PC-3 (cell line): ENCODE measurements around the gene SURF6. TPM values are rescaled to one million over a fixed set of nuclear protein-coding genes. Genes with fewer than 3 reads are reported as not detected.

Experiments used
- ATAC-seq: fragments of 200-7000 bp; cut with Tn5 transposase; 2 replicates; pipeline ENCODE4 v1.9.1; 2020; ENCODE audit warnings: mild to moderate bottlenecking, moderate library complexity
- BruUV-seq: library from RNA; stranded (reverse); fragments of 400-500 nt; replicated peaks from 2 replicates; lab custom pipeline; 2021; lab: Mats Ljungman, UMichigan
- CTCF ChIA-PET: fragments of 300-600 bp; sonication (Branson Sonifier 250); formaldehyde crosslinking; loops from one replicate; lab custom pipeline; 2022; ENCODE audit warnings: antibody characterized with exemption; lab: Charles Lee
- POLR2A ChIA-PET: fragments of 300-600 bp; sonication (Branson Sonifier 250); formaldehyde crosslinking; loops from one replicate; lab custom pipeline; 2022; ENCODE audit warnings: antibody characterized with exemption; ENCODE audit not compliant: unreplicated experiment; lab: Charles Lee
- DNase-seq: peaks from one replicate; pipeline ENCODE4 v3.0.0-alpha.2; 2015
- H2AFZ ChIP-seq: fragments of 300-600 bp; sonication (generic); 2 replicates; pipeline ENCODE4 v1.6.0; 2016; ENCODE audit warnings: antibody characterized with exemption, low read length
- H3F3A ChIP-seq: fragments of 300-600 bp; sonication (generic); one replicate; pipeline ENCODE4 v1.6.0; 2017; ENCODE audit warnings: antibody characterized with exemption, low read length, control low read depth, mild to moderate bottlenecking; ENCODE audit not compliant: unreplicated experiment
- H3K27ac ChIP-seq: fragments of 300-600 bp; sonication (generic); 2 replicates; pipeline ENCODE4 v1.5.1; 2016; ENCODE audit warnings: mild to moderate bottlenecking, low read length
- H3K27me3 ChIP-seq: fragments of 300-600 bp; sonication (generic); 2 replicates; pipeline ENCODE4 v1.6.1; 2016; ENCODE audit warnings: low read length, mixed read lengths
- H3K36me3 ChIP-seq: fragments of 300-600 bp; sonication (generic); 2 replicates; pipeline ENCODE4 v1.6.1; 2016; ENCODE audit warnings: low read depth, mixed run types, low read length, mixed read lengths
- H3K4me1 ChIP-seq: fragments of 300-600 bp; sonication (generic); 2 replicates; pipeline ENCODE4 v1.5.1; 2016; ENCODE audit warnings: low read length; ENCODE audit not compliant: insufficient read depth
- H3K4me2 ChIP-seq: fragments of 300-600 bp; sonication (generic); 2 replicates; pipeline ENCODE4 v1.6.0; 2016; ENCODE audit warnings: low read length
- H3K4me3 ChIP-seq: fragments of 300-600 bp; sonication (generic); 2 replicates; pipeline ENCODE4 v1.5.1; 2016; ENCODE audit warnings: mild to moderate bottlenecking, low read length, mixed read lengths
- H3K79me2 ChIP-seq: fragments of 300-600 bp; sonication (generic); 2 replicates; pipeline ENCODE4 v1.6.1; 2017; ENCODE audit warnings: low read length, mixed read lengths
- H3K9ac ChIP-seq: fragments of 300-600 bp; sonication (generic); 2 replicates; pipeline ENCODE4 v1.6.0; 2016; ENCODE audit warnings: mild to moderate bottlenecking, low read length
- H3K9me2 ChIP-seq: fragments of 300-600 bp; sonication (generic); replicated peaks from 2 replicates; pipeline ENCODE4 v1.6.1; 2016; ENCODE audit warnings: mixed run types, low read length, mixed read lengths
- H3K9me3 ChIP-seq: fragments of 300-600 bp; sonication (generic); 2 replicates; pipeline ENCODE4 v1.6.1; 2016; ENCODE audit warnings: low read length, mixed read lengths
- H4K20me1 ChIP-seq: fragments of 300-600 bp; sonication (generic); 2 replicates; pipeline ENCODE4 v1.6.1; 2016; ENCODE audit warnings: low read length, mixed read lengths
- EZH2 ChIP-seq: fragments of 300-600 bp; sonication (generic); IDR thresholded peaks from one replicate; pipeline ENCODE4 v1.6.1; 2017; ENCODE audit warnings: antibody characterized with exemption, mild to moderate bottlenecking, low read length; ENCODE audit not compliant: unreplicated experiment
- EZH2phosphoT487 ChIP-seq: fragments of 300-600 bp; sonication (generic); IDR thresholded peaks from 2 replicates; pipeline ENCODE4 v1.6.1; 2018; ENCODE audit warnings: mild to moderate bottlenecking, antibody characterized with exemption, low read length, borderline replicate concordance
- intact Hi-C: fragments of 100-400 bp; cut with micrococcal nuclease; formaldehyde crosslinking; loops from 2 replicates; pipeline ENCODE4 v1.9.0; 2023
- total RNA-seq: library from RNA; depleted of rRNA; stranded (reverse); fragments of >200 nt; gene quantifications from 2 replicates; pipeline ENCODE4 v1.2.3, GENCODE V29; 2014
- TF ChIP-seq, protein P1 (sequence below): fragments of 300-600 bp; sonication (generic); conservative IDR thresholded peaks from 2 replicates; pipeline ENCODE4 v1.5.1; 2017; ENCODE audit warnings: antibody characterized with exemption, low read depth, mild to moderate bottlenecking, low read length

SURF6 gene
- total RNA-seq, 1 experiment from 2014 or later = 28.0 TPM

- Histone ChIP-seq H3K9me2 (no peaks in the 10 kb centered on the region), H3K27ac (no peak overlapping the region), H3K36me3 (peaks cover 27% of the 10 kb centered on the region), H3K79me2 (peaks cover 46% of the 10 kb centered on the region), H3K27me3 (no peaks in the 10 kb centered on the region), H4K20me1 (peaks cover 13% of the 10 kb centered on the region; the same call in 1 of the 2 replicates), H3K4me1 (peaks cover 13% of the 10 kb centered on the region), H3K4me2 (0 out of 2 replicates have a peak overlapping the region, but pooled peaks have one; percentile 80), H3K4me3 (no peak overlapping the region; the same call in 1 of the 2 replicates), H3K9me3 (no peaks in the 10 kb centered on the region), H2AFZ (no peak overlapping the region), H3K9ac (no peak overlapping the region), H3F3A (peaks cover 13% of the 10 kb centered on the region)
- no peak for ATAC-seq
- TF ChIP-seq EZH2 (no peak), EZH2phosphoT487 (no peak)
- TF ChIP-seq, protein P1, sequence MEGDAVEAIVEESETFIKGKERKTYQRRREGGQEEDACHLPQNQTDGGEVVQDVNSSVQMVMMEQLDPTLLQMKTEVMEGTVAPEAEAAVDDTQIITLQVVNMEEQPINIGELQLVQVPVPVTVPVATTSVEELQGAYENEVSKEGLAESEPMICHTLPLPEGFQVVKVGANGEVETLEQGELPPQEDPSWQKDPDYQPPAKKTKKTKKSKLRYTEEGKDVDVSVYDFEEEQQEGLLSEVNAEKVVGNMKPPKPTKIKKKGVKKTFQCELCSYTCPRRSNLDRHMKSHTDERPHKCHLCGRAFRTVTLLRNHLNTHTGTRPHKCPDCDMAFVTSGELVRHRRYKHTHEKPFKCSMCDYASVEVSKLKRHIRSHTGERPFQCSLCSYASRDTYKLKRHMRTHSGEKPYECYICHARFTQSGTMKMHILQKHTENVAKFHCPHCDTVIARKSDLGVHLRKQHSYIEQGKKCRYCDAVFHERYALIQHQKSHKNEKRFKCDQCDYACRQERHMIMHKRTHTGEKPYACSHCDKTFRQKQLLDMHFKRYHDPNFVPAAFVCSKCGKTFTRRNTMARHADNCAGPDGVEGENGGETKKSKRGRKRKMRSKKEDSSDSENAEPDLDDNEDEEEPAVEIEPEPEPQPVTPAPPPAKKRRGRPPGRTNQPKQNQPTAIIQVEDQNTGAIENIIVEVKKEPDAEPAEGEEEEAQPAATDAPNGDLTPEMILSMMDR = no peak
- BruUV-seq = no TSS peak
- DNase-seq = no peak
- intact Hi-C loops = loop anchor here (5.0 kb wide), 1 partner anchor 133 kb away; no protein-coding TSS in a partner anchor
- POLR2A ChIA-PET = no interaction called here
- CTCF ChIA-PET = no interaction called here
Measured at GRCh38 chr9:133354766-133355165, 18.8 kb upstream of the SURF6 start.

- H3K9me2 ChIP-seq = no peaks in the 10 kb centered on the region
- peaks cover 52% of the 10 kb centered on the region for H3K79me2 ChIP-seq
- H3F3A ChIP-seq = peaks cover 13% of the 10 kb centered on the region
- ATAC-seq (no peak), DNase-seq (no peak)
- no peaks in the 10 kb centered on the region for H3K27me3 ChIP-seq
- intact Hi-C loops = no loop called here
- TF ChIP-seq EZH2 (no peak), EZH2phosphoT487 (no peak)
- TF ChIP-seq, protein P1 = no peak
- no peak overlapping the region for H3K27ac ChIP-seq
- no TSS peak for BruUV-seq
- H3K9ac ChIP-seq = no peak overlapping the region
- CTCF ChIA-PET = no interaction called here
- H4K20me1 ChIP-seq = peaks cover 24% of the 10 kb centered on the region
- H3K4me1 ChIP-seq = peaks cover 20% of the 10 kb centered on the region
- POLR2A ChIA-PET = no interaction called here
- no peak overlapping the region for H2AFZ ChIP-seq
- H3K4me2 ChIP-seq = no peak overlapping the region
- peaks cover 39% of the 10 kb centered on the region for H3K36me3 ChIP-seq
- no peak overlapping the region for H3K4me3 ChIP-seq
- H3K9me3 ChIP-seq = no peaks in the 10 kb centered on the region
Measured at GRCh38 chr9:133353548-133353947, 17.6 kb upstream of the SURF6 start.

DNA sequence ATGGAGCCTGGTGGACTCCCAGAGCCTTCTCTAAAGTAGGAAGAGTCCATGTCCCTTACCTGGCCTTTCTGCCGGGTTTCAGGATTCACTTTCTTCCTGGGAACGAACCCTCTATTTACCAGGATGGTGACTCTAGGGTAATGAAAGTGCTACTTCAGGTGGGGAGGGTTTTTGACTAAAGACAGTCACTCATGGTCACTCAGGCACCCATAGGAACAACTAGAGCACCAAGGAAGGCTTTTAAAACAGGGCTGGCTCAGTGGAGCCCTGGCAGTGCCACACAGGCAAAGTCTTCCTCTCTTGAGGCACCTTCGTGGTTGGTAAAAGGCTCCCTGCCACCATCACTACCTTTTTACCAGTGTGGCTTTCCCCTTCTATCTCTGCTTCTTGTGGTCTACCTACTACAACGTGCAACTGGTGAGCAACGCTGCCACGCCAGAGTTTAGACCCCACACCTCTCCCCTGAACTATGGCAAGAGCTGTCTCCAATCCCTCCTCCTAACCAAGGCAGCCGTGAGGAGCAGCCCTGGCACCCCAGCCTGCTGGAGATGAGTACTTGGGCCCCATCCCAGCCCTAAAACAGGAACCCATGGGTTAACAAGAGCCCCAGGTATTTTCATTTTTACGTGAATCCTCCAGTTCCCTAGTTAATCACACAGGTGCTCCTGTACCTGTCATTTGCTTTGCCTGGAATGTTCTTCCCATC, 16.8 kb upstream of the SURF6 start:
- Histone ChIP-seq H3K79me2 (peaks cover 52% of the 10 kb centered on the region), H3K27ac (no peak overlapping the region)
- POLR2A ChIA-PET = no interaction called here

More for the DNA sequence above, 16.8 kb upstream of the SURF6 start:
- CTCF ChIA-PET = no interaction called here
- Histone ChIP-seq H3K9ac (no peak overlapping the region), H3K9me3 (no peaks in the 10 kb centered on the region), H3K27me3 (no peaks in the 10 kb centered on the region), H3K4me2 (no peak overlapping the region), H3K4me1 (peaks cover 16% of the 10 kb centered on the region), H3K36me3 (peaks cover 41% of the 10 kb centered on the region), H3K9me2 (no peaks in the 10 kb centered on the region), H3F3A (peaks cover 13% of the 10 kb centered on the region), H3K4me3 (no peak overlapping the region), H2AFZ (no peak overlapping the region), H4K20me1 (peaks cover 24% of the 10 kb centered on the region)
- ATAC-seq (no peak), DNase-seq (no peak)
- BruUV-seq = no TSS peak
- intact Hi-C loops = no loop called here
- TF ChIP-seq, protein P1 = no peak
- TF ChIP-seq EZH2 (no peak), EZH2phosphoT487 (no peak)
